GM12873 (cell line): ENCODE data around the gene AQP5.
A peak's percentile ranks its signal among the peaks of the same experiment; 100 is the strongest.

Experiments
- TF ChIP-seq, protein P1 (sequence below): IDR thresholded peaks from 2 replicates; pipeline ENCODE4 v1.5.1; 2012; ENCODE audit warnings: low read depth, mild to moderate bottlenecking, moderate library complexity, low read length, control low read depth; ENCODE audit not compliant: insufficient read depth; ENCODE audit errors: missing control alignments

Gene AQP5

DNA sequence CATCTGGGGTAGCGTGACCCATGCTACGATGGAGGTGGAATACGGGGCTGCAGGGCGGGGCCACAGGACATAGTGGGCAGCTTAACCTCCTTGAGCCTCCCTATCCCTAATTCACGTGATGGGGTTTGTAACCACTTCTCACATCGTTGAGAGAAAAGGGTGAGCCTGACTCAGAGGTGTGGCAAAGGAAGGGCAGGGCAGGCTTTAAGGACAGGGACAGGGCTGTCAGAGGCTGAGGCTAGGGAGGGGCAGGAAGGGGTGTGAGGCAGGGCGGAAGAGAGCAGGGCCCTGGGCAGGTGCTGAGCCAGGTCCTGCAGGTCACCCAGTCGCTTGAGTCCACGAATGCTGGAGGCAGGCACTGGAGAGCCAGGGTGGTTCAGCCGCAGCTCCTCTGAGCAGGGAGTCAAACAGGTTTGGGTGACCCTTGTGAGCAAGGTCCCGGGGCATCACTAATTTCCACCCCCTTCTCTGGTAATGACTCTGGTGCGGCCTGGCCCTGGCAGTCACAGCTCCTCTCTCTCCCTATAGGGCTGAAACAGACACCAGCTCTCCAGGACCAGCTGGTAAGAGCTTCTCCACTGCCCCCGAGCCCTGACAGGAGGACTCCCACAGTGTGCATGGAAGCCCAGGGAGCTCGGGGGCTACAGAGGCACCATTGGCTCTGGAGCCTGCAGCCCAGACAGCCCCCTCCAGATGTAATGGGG is 18.6 kb upstream of the AQP5 start:
- TF ChIP-seq, protein P1, sequence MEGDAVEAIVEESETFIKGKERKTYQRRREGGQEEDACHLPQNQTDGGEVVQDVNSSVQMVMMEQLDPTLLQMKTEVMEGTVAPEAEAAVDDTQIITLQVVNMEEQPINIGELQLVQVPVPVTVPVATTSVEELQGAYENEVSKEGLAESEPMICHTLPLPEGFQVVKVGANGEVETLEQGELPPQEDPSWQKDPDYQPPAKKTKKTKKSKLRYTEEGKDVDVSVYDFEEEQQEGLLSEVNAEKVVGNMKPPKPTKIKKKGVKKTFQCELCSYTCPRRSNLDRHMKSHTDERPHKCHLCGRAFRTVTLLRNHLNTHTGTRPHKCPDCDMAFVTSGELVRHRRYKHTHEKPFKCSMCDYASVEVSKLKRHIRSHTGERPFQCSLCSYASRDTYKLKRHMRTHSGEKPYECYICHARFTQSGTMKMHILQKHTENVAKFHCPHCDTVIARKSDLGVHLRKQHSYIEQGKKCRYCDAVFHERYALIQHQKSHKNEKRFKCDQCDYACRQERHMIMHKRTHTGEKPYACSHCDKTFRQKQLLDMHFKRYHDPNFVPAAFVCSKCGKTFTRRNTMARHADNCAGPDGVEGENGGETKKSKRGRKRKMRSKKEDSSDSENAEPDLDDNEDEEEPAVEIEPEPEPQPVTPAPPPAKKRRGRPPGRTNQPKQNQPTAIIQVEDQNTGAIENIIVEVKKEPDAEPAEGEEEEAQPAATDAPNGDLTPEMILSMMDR = no peak

DNA sequence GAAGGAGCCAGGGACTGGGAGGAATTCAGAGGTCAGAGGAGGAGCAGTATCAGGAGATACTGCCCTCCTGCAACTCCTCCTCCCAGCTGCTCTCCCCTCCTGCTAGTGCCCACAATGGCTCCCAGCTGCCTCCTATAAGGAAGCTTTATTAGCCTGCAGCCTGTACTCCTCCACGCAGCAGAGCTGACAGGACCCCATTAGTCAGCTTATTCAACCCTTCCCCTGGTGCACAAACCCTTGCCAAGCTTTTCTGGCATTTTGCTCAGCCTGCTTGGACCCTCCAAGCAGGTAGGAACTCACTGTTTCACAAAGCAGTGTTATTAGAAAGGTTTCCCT is 18.1 kb upstream of the AQP5 start:
- TF ChIP-seq, protein P1 = no peak

DNA sequence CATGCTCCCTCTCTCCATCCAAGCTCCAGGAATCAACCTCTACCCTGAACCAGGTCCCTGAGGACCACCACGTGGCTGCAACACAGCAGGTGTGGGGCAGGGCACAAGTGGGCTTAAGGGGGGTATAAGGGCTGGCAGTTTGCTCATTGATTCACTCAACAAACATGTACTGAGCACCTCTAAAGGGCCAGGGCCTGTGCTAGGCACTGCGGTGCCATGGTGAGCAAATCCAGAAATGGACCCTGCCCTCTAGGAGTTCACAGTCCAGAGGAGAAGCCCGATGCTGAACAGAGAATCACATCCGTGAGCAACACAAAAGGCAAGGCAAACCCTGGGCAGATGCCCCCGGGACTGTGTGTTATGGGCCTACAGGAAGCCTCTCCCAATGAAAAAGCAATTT is 17.6 kb upstream of the AQP5 start:
- TF ChIP-seq, protein P1 = no peak

DNA sequence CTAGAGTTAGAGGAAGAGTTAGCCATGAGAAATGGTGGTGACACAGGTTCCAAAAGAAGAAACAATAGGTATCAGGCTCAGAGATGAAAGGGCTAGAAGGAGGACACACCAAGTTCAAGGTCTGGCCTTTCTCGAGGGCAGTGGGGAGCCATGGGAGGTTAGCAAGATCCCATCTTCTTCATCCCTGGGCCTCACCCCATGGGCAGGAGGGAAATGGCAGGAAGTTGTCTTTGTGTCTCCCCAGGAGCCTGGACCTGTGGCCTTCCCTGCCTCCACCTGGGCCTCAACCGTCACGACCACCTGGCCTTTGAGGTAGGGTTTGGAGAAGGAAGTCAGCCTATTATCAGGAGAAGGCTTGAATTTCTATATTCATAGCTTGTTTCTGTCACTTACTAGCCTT is 17.0 kb upstream of the AQP5 start:
- TF ChIP-seq, protein P1 = no peak

DNA sequence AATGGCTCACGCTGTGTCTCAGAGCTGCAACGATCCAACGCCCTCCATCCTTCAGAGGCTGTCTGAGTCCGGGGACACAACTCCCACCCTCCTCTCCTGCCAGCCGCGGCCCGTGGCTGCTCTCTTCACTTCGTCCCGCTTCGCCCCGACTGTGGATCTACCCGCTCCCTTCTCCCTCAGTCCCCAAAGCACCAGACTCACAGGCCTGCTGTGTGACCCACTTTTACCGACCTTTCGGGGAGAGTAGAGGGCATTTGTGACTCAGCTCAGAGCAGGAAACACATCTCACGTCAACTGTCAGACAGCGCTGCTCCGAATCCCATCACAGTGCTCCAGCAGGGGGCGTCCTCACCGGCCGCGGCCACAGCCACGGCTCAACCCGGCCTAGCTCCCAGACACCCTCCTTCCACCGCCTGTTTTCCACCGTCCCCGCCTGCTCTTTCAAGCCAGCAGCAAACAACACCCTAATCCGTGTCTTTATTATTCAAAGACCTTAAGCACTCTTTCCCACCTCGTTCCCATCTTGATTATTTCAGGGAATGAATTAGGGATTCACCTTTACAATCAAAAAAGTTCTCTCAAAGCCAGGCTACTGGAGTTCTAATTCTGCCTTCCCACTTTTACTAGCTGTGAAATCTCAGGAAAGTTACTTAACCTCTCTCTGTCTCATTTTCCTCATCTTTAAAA is 16.1 kb upstream of the AQP5 start:
- TF ChIP-seq, protein P1 = peak; percentile 99

DNA sequence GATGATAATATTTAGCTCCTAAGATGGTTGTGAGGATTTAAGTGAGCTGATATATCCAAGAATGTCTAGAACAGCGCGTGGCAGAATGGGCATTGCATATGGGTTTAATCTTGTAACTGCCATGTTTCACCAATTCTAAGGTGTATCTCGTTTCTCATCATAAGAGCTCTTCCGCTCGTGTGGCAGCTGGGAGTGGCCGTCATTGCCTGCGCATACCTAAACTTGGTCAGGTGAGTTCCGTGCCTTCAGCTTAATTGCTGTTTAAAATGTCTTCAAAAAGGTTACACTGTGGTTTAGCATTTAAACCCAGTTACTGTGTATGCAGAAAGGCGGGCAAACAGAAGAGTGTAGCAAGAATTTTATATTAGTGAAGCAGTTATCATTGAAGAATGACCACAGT is 15.6 kb upstream of the AQP5 start:
- TF ChIP-seq, protein P1 = no peak

DNA sequence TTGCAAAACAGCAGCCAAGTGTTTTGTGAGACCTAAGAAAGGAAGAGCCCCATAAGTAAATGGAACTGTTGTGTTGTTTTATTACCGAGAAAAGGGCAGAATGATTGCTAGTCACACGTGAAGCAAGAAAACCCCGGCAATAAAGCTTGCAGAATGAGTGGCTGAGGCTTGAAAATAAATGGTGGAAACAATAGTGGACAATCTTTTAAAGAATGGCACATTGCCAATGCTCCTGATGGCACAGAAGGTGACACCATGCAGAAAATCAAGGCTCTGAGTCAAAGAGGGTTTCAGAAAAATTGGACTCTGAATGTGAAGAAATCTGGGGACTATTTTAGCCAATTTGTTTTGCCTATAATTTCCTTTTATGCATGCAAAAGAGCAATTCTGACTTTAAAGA is 15.2 kb upstream of the AQP5 start:
- TF ChIP-seq, protein P1 = no peak
